Sigmoid colon (tissue), 4 donors: ENCODE measurements around the gene PHLDB1.

Source experiments
- EP300 ChIP-seq, 4 donors: sonication (generic); formaldehyde crosslinking; IDR thresholded peaks; one replicate each; pipeline ENCODE4 v1.6.1; 2017; ENCODE audit warnings: antibody characterized with exemption in 4 of 4
- POLR2A ChIP-seq, 2 donors: fragments of 450-650 bp; IDR thresholded peaks; one replicate each; pipeline ENCODE4 v1.6.1; 2016; ENCODE audit warnings: antibody characterized with exemption in 2 of 2, mild to moderate bottlenecking in 2 of 2, moderate library complexity in 2 of 2
- TF ChIP-seq, protein P1 (sequence below), 4 experiments: fragments of 450-650 bp in 3 of 4; fragments of 200-600 bp in 1 of 4; IDR thresholded peaks; one replicate each; pipeline ENCODE4 v1.5.1; 2016 to 2019; ENCODE audit warnings: antibody characterized with exemption in 4 of 4, mild to moderate bottlenecking in 3 of 4, moderate library complexity in 2 of 4

DNA sequence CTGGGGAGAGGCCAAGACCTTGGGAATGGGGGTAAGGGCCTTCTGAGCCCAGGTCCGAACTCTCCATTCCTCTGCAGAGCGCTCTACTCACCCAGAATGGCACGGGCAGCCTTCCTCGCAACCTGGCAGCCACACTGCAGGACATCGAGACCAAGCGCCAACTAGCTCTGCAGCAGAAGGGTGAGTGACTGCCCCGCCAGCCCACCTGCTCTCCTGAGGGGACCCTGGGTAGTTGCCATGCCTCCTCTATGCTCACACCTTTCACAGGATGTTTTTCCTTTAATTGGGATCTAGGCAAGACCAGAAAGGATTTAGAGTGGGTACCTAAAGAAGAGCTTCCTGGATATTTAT lies 36.6 kb downstream of the PHLDB1 start:
- TF ChIP-seq POLR2A (IDR thresholded peaks at IDR 0.05): no peak
- TF ChIP-seq EP300 (IDR thresholded peaks at IDR 0.05): no peak
- TF ChIP-seq, protein P1, sequence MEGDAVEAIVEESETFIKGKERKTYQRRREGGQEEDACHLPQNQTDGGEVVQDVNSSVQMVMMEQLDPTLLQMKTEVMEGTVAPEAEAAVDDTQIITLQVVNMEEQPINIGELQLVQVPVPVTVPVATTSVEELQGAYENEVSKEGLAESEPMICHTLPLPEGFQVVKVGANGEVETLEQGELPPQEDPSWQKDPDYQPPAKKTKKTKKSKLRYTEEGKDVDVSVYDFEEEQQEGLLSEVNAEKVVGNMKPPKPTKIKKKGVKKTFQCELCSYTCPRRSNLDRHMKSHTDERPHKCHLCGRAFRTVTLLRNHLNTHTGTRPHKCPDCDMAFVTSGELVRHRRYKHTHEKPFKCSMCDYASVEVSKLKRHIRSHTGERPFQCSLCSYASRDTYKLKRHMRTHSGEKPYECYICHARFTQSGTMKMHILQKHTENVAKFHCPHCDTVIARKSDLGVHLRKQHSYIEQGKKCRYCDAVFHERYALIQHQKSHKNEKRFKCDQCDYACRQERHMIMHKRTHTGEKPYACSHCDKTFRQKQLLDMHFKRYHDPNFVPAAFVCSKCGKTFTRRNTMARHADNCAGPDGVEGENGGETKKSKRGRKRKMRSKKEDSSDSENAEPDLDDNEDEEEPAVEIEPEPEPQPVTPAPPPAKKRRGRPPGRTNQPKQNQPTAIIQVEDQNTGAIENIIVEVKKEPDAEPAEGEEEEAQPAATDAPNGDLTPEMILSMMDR (IDR thresholded peaks at IDR 0.05): no peak
